HG03520 (cell line): ENCODE measurements around the gene UBASH3B.
"Not testable (repeated sequence)": the region's sequence is repeated elsewhere in the genome, so short reads cannot be mapped to it uniquely, and the experiment has no call there.

Experiments used
- ATAC-seq: cut with Tn5 transposase; IDR thresholded peaks from one replicate; pipeline ENCODE4 v1.9.1; 2021; ENCODE audit warnings: mild to moderate bottlenecking, moderate library complexity; ENCODE audit not compliant: unreplicated experiment

The UBASH3B gene

GRCh38 chr11:122807731-122808477 is 152.4 kb downstream of the UBASH3B start:
- ATAC-seq = no peak

- ATAC-seq = peak; percentile 72
Measured at GRCh38 chr11:122808478-122808869, 153.0 kb downstream of the UBASH3B start.

GRCh38 chr11:122809866-122810265 is 154.3 kb downstream of the UBASH3B start:
- no peak for ATAC-seq

- no peak for ATAC-seq
Measured at GRCh38 chr11:122811721-122812120, 156.2 kb downstream of the UBASH3B start.

- no peak for ATAC-seq
Measured at GRCh38 chr11:122812638-122813037, 157.1 kb downstream of the UBASH3B start.

GRCh38 chr11:122813176-122813893 is 157.8 kb downstream of the UBASH3B start:
- ATAC-seq = no peak

- ATAC-seq = no peak
Measured at GRCh38 chr11:122813894-122814270, 158.4 kb downstream of the UBASH3B start.

GRCh38 chr11:122814401-122814800 is 158.9 kb downstream of the UBASH3B start:
- ATAC-seq = no peak

GRCh38 chr11:122815900-122816299 is 160.4 kb downstream of the UBASH3B start:
- ATAC-seq = no peak

- no peak for ATAC-seq
Measured at GRCh38 chr11:122816761-122817520, 161.4 kb downstream of the UBASH3B start.

GRCh38 chr11:122820158-122820557 is 164.6 kb downstream of the UBASH3B start:
- ATAC-seq = no peak

GRCh38 chr11:122821169-122821568 is 165.6 kb downstream of the UBASH3B start:
- no peak for ATAC-seq

- ATAC-seq = no peak
Measured at GRCh38 chr11:122822241-122822640, 166.7 kb downstream of the UBASH3B start.

- ATAC-seq = no peak
Measured at GRCh38 chr11:122823564-122823963, 168.0 kb downstream of the UBASH3B start.

GRCh38 chr11:122829371-122829770 is 173.8 kb downstream of the UBASH3B start:
- ATAC-seq = not testable (repeated sequence)

GRCh38 chr11:122832297-122832696 is 176.8 kb downstream of the UBASH3B start:
- not testable (repeated sequence) for ATAC-seq

GRCh38 chr11:122832721-122833470 is 177.4 kb downstream of the UBASH3B start:
- no peak for ATAC-seq

GRCh38 chr11:122833846-122834464 is 178.4 kb downstream of the UBASH3B start:
- ATAC-seq = no peak

- no peak for ATAC-seq
Measured at GRCh38 chr11:122836916-122837315, 181.4 kb downstream of the UBASH3B start.

- ATAC-seq = no peak
Measured at GRCh38 chr11:122837528-122838346, 182.2 kb downstream of the UBASH3B start.
